Caco-2 (cell line): ENCODE results near the gene RHEBL1. TPM values are rescaled to one million over a fixed set of nuclear protein-coding genes. Genes with fewer than 3 reads are reported as not detected.

ENCODE experiments used
- BruUV-seq: library from RNA; stranded (reverse); fragments of 400-500 nt; replicated peaks from 2 replicates; lab custom pipeline; 2021; lab: Mats Ljungman, UMichigan
- CTCF ChIA-PET: fragments of 300-600 bp; sonication (Branson Sonifier 250); formaldehyde crosslinking; loops from one replicate; lab custom pipeline; 2022; ENCODE audit warnings: antibody characterized with exemption; lab: Charles Lee
- POLR2A ChIA-PET: fragments of 300-600 bp; sonication (Branson Sonifier 250); formaldehyde crosslinking; loops from one replicate; lab custom pipeline; 2022; ENCODE audit warnings: antibody characterized with exemption; lab: Charles Lee
- DNase-seq, 2 experiments: peaks; one replicate each; pipeline versions ENCODE4 v3.0.0 to v3.0.0-alpha.2; 2020 to 2022
- H3K27me3 ChIP-seq: replicated peaks from 2 replicates; pipeline ENCODE4 v1.6.0; 2011; ENCODE audit warnings: low read length; ENCODE audit not compliant: control insufficient read depth, insufficient read depth
- H3K36me3 ChIP-seq: 2 replicates; pipeline ENCODE4 v1.5.1; 2011; ENCODE audit warnings: low read length; ENCODE audit not compliant: control insufficient read depth, insufficient read depth
- H3K4me1 ChIP-seq: fragments of 250-450 bp; sonication (Bioruptor Pico); 2 replicates; pipeline ENCODE4 v1.5.1; 2020; ENCODE audit warnings: mild to moderate bottlenecking
- H3K4me3 ChIP-seq: 2 replicates; pipeline ENCODE4 v1.5.1; 2011; ENCODE audit warnings: low read depth, mild to moderate bottlenecking, control low read depth, low read length
- H3K9me3 ChIP-seq: fragments of 250-450 bp; sonication (Bioruptor Pico); 2 replicates; pipeline ENCODE4 v1.5.1; 2020; ENCODE audit warnings: mild to moderate bottlenecking, moderate library complexity
- H3K27ac Mint-ChIP-seq: one replicate; pipeline ENCODE4 v1.8.0; 2022; ENCODE audit warnings: mixed read lengths; ENCODE audit not compliant: unreplicated experiment
- H3K27me3 Mint-ChIP-seq: one replicate; pipeline ENCODE4 v1.8.0; 2022; ENCODE audit warnings: mixed read lengths; ENCODE audit not compliant: insufficient read depth, unreplicated experiment
- H3K36me3 Mint-ChIP-seq: one replicate; pipeline ENCODE4 v1.8.0; 2022; ENCODE audit warnings: mild to moderate bottlenecking, mixed read lengths; ENCODE audit not compliant: insufficient read depth, unreplicated experiment
- H3K4me1 Mint-ChIP-seq: one replicate; pipeline ENCODE4 v1.8.0; 2022; ENCODE audit warnings: low read depth, mixed read lengths; ENCODE audit not compliant: unreplicated experiment
- H3K4me3 Mint-ChIP-seq: one replicate; pipeline ENCODE4 v1.8.0; 2022; ENCODE audit warnings: mild to moderate bottlenecking, moderate library complexity, mixed read lengths; ENCODE audit not compliant: unreplicated experiment
- H3K9me3 Mint-ChIP-seq: one replicate; pipeline ENCODE4 v1.8.0; 2022; ENCODE audit warnings: mixed read lengths; ENCODE audit not compliant: unreplicated experiment
- CTCF ChIP-seq, 2 experiments: fragments of 200-600 bp in 1 of 2; IDR thresholded peaks; 1 replicate in 1 of 2; 2 replicates in 1 of 2; pipeline versions ENCODE4 v1.5.1 to v1.8.0; 2011 to 2022; ENCODE audit warnings: antibody characterized with exemption in 1 of 2, control low read depth in 1 of 2, inconsistent platforms in 1 of 2, low read depth in 1 of 2, low read length in 1 of 2, mild to moderate bottlenecking in 1 of 2, moderate library complexity in 1 of 2; ENCODE audit not compliant: insufficient read depth in 1 of 2, severe bottlenecking in 1 of 2, unreplicated experiment in 1 of 2
- intact Hi-C: fragments of 100-400 bp; cut with micrococcal nuclease; formaldehyde crosslinking; loops from one replicate; pipeline ENCODE4 v1.10.0; 2022; ENCODE audit not compliant: unreplicated experiment
- total RNA-seq: library from RNA; stranded (reverse); gene quantifications from 2 replicates; pipeline ENCODE4 v1.2.3, GENCODE V29; 2022

The RHEBL1 gene
- total RNA-seq, 1 experiment from 2014 or later = 2.5 TPM

- no TSS peak for BruUV-seq
- peak; percentile 97 to 98 for DNase-seq
- no peaks in the 10 kb centered on the region for H3K9me3 Mint-ChIP-seq
- peak; percentile 25 to 62 for TF ChIP-seq CTCF (IDR thresholded peaks at IDR 0.05; ENCODE audit: insufficient read depth in 1 of 2, low read depth in 1 of 2, low read length in 1 of 2, severe bottlenecking in 1 of 2, unreplicated experiment in 1 of 2)
- peak within 1 kb of the TSS; percentile 77 for H3K4me3 ChIP-seq
- H3K9me3 ChIP-seq = 0 out of 2 replicates have a peak, but pooled peaks cover 6% of the 10 kb centered on the region
- ChIA-PET POLR2A (interaction anchor here (0.5 to 1.9 kb wide), 7 partner anchors 10 to 913 kb away, joined by 3 to 24 read pairs (median 4); partner anchors contain the start of genes DDX23 and TUBA1B), CTCF (interaction anchor here (0.6 to 4.4 kb wide), 19 partner anchors 10 to 258 kb away, joined by 3 to 47 read pairs (median 4); partner anchors contain the start of genes DHH, RHEBL1 and TUBA1B)
- no peaks in the 10 kb centered on the region for H3K27me3 Mint-ChIP-seq
- peaks cover 14% of the 10 kb centered on the region for H3K4me1 ChIP-seq
- peak within 1 kb of the TSS; percentile 97 for H3K4me3 Mint-ChIP-seq
- peaks cover 8% of the 10 kb centered on the region for H3K36me3 Mint-ChIP-seq
- no peaks in the 10 kb centered on the region for H3K36me3 ChIP-seq
- H3K27ac Mint-ChIP-seq = peak within 1 kb of the TSS; percentile 89
- peaks cover 18% of the 10 kb centered on the region for H3K4me1 Mint-ChIP-seq
- intact Hi-C loops = loop anchor here (1.0 to 2.0 kb wide), 4 partner anchors 11 to 22 kb away; partner anchors contain the start of gene DHH
- H3K27me3 ChIP-seq = no peaks in the 10 kb centered on the region
Observed at GRCh38 chr12:49110464-49111155, 40.8 kb upstream of the RHEBL1 start, which contains the start of gene LMBR1L. Gene LMBR1L, minus strand, starts transcription at chr12:49110847. Its CDS starts 292 bp downstream, at chr12:49110555.

- CTCF ChIA-PET = interaction anchor here (0.6 to 4.4 kb wide), 19 partner anchors 9 to 257 kb away, joined by 3 to 47 read pairs (median 5); partner anchors contain the start of genes DHH, RHEBL1 and TUBA1B
- TF ChIP-seq CTCF (IDR thresholded peaks at IDR 0.05; ENCODE audit: insufficient read depth in 1 of 2, low read depth in 1 of 2, low read length in 1 of 2, severe bottlenecking in 1 of 2, unreplicated experiment in 1 of 2) = no peak
- H3K4me3 ChIP-seq = peak overlapping the region; percentile 77
- Mint-ChIP-seq H3K27me3 (no peaks in the 10 kb centered on the region), H3K27ac (peak overlapping the region; percentile 89), H3K4me3 (peak overlapping the region; percentile 97), H3K9me3 (no peaks in the 10 kb centered on the region), H3K4me1 (peaks cover 18% of the 10 kb centered on the region), H3K36me3 (peaks cover 8% of the 10 kb centered on the region)
- no peaks in the 10 kb centered on the region for H3K27me3 ChIP-seq
- intact Hi-C loops = loop anchor here (1.0 to 2.0 kb wide), 5 partner anchors 11 to 39 kb away; partner anchors contain the start of gene DHH
- POLR2A ChIA-PET = interaction anchor here (0.5 to 1.9 kb wide), 6 partner anchors 10 to 914 kb away, joined by 3 to 24 read pairs (median 4); partner anchors contain the start of genes DDX23 and TUBA1B
- TSS peak; percentile 45 for BruUV-seq
- H3K4me1 ChIP-seq = peaks cover 14% of the 10 kb centered on the region
- DNase-seq = no peak
- H3K36me3 ChIP-seq = no peaks in the 10 kb centered on the region
- H3K9me3 ChIP-seq = 0 out of 2 replicates have a peak, but pooled peaks cover 6% of the 10 kb centered on the region
Observed at GRCh38 chr12:49109641-49110463, 40.1 kb upstream of the RHEBL1 start.
